ENCODE results near the gene TBC1D8. TPM values are rescaled to one million over a fixed set of nuclear protein-coding genes. Genes with fewer than 3 reads are reported as not detected.

Gene TBC1D8
- total and polyA plus RNA-seq, 2 of the 8 experiments (the other 6 are each of a cell fraction or from before 2014, with no cell fraction given), result 20.8 to 21.8 TPM

GRCh38 chr2:101026253-101026701 lies 124.9 kb downstream of the TBC1D8 start (continued):
- TF ChIP-seq CHD7 (IDR thresholded peaks at IDR 0.05; ENCODE audit: insufficient replicate concordance, low read length) (no peak), USF2 (IDR thresholded peaks at IDR 0.05; ENCODE audit: low read length) (no peak), RBBP5 (IDR thresholded peaks at IDR 0.05; ENCODE audit: borderline replicate concordance, low read depth, low read length) (no peak), MAFK (IDR thresholded peaks at IDR 0.05; ENCODE audit: low read depth, low read length) (no peak), CBX5 (IDR thresholded peaks at IDR 0.05; ENCODE audit: low read depth, low read length) (no peak), NRF1 (IDR thresholded peaks at IDR 0.05; ENCODE audit: low read depth, low read length) (no peak), ATF3 (IDR thresholded peaks at IDR 0.05; ENCODE audit: insufficient read depth, low read depth, low read length) (no peak), PHF8 (conservative IDR thresholded peaks at IDR 0.05; ENCODE audit: low read depth, low read length) (no peak), FOSL1 (IDR thresholded peaks at IDR 0.05; ENCODE audit: insufficient read depth, low read depth, low read length) (no peak)
